Amygdala (tissue), 56 donors: ENCODE measurements around the gene NHS.

Source experiments
- DNase-seq, 56 donors: peaks; one replicate each; lab custom pipeline; 2025; lab: John Stamatoyannopoulos, UW

NHS gene

GRCh38 chrX:17655211-17656034, 280.4 kb downstream of the NHS start:
- DNase-seq = peak in 13 of 56 donors; percentile 0 to 29 (median 11)

- peak in 6 of 56 donors; percentile 1 to 28 (median 14) for DNase-seq
These were observed 281.0 kb downstream of the NHS start for GRCh38 chrX:17656035-17656418.

- DNase-seq = no peak
These were observed 281.6 kb downstream of the NHS start for GRCh38 chrX:17656556-17656955.

GRCh38 chrX:17662391-17662790, 287.4 kb downstream of the NHS start:
- DNase-seq = no peak

- no peak for DNase-seq
These were observed 293.9 kb downstream of the NHS start for GRCh38 chrX:17668929-17669328.

GRCh38 chrX:17669458-17669857, 294.5 kb downstream of the NHS start:
- DNase-seq = peak in 2 of 56 donors; percentile 0 to 21

GRCh38 chrX:17669891-17670290, 294.9 kb downstream of the NHS start:
- DNase-seq = peak in 25 of 56 donors; percentile 1 to 61 (median 6)

- no peak for DNase-seq
These were observed 295.9 kb downstream of the NHS start for GRCh38 chrX:17670874-17671273.

- DNase-seq = no peak
These were observed 299.6 kb downstream of the NHS start for GRCh38 chrX:17674601-17675000.

- no peak for DNase-seq
These were observed 304.3 kb downstream of the NHS start for GRCh38 chrX:17679261-17679660.

GRCh38 chrX:17679820-17680219, 304.8 kb downstream of the NHS start:
- no peak for DNase-seq

- DNase-seq = no peak
These were observed 305.9 kb downstream of the NHS start for GRCh38 chrX:17680732-17681413.

GRCh38 chrX:17682259-17682658, 307.3 kb downstream of the NHS start:
- DNase-seq = no peak

GRCh38 chrX:17685026-17685425, 310.0 kb downstream of the NHS start:
- DNase-seq = no peak

- no peak for DNase-seq
These were observed 312.6 kb downstream of the NHS start for GRCh38 chrX:17687648-17688047.

GRCh38 chrX:17689971-17690409, 315.0 kb downstream of the NHS start:
- peak in 35 of 56 donors; percentile 0 to 62 (median 8) for DNase-seq

- DNase-seq = no peak
These were observed 317.8 kb downstream of the NHS start for GRCh38 chrX:17692709-17693346.

GRCh38 chrX:17697191-17697590, 322.2 kb downstream of the NHS start:
- DNase-seq = peak in 1 of 56 donors; percentile 12

- no peak for DNase-seq
These were observed 326.0 kb downstream of the NHS start for GRCh38 chrX:17700976-17701375.

- no peak for DNase-seq
These were observed 328.2 kb downstream of the NHS start for GRCh38 chrX:17703201-17703600.

- DNase-seq = no peak
These were observed 330.2 kb downstream of the NHS start for GRCh38 chrX:17705211-17705610.
